CD4-positive, alpha-beta memory T cell (primary cell): ENCODE results near the gene MLKL. TPM values are rescaled to one million over a fixed set of nuclear protein-coding genes. Genes with fewer than 3 reads are reported as not detected.

ENCODE experiments used
- CTCF ChIA-PET: fragments of 350-600 bp; sonication (Branson Sonifier 250); formaldehyde crosslinking; loops from one replicate; lab custom pipeline; 2021; ENCODE audit warnings: inconsistent platforms; ENCODE audit not compliant: partially characterized antibody; lab: Charles Lee
- POLR2A ChIA-PET: fragments of 350-600 bp; sonication (Branson Sonifier 250); formaldehyde crosslinking; loops from one replicate; lab custom pipeline; 2021; ENCODE audit not compliant: partially characterized antibody; lab: Charles Lee
- DNase-seq, 5 donors: peaks; one replicate each; pipeline versions ENCODE4 v3.0.0 to v3.0.0-alpha.2; 2020 to 2022; ENCODE audit warnings: mixed read lengths in 1 of 5
- H3K27ac ChIP-seq: one replicate; pipeline ENCODE4 v1.7.0; 2013; ENCODE audit warnings: low read depth, low read length
- H3K27me3 ChIP-seq: 2 replicates; pipeline ENCODE4 v1.7.0; 2013; ENCODE audit warnings: mild to moderate bottlenecking, low read length, moderate library complexity; ENCODE audit not compliant: insufficient read depth
- H3K36me3 ChIP-seq: 2 replicates; pipeline ENCODE4 v1.7.0; 2013; ENCODE audit warnings: mild to moderate bottlenecking, low read length, moderate library complexity; ENCODE audit not compliant: insufficient read depth
- H3K4me1 ChIP-seq: 2 replicates; pipeline ENCODE4 v1.7.0; 2013; ENCODE audit warnings: mild to moderate bottlenecking, low read length, moderate library complexity; ENCODE audit not compliant: insufficient read depth
- H3K4me3 ChIP-seq, 2 donors: one replicate each; pipeline ENCODE4 v1.7.0; 2013; ENCODE audit warnings: low read length in 2 of 2, mild to moderate bottlenecking in 1 of 2
- H3K9me3 ChIP-seq, 2 donors: one replicate each; pipeline ENCODE4 v1.7.0; 2013; ENCODE audit warnings: low read length in 2 of 2, control low read depth in 1 of 2; ENCODE audit not compliant: control insufficient read depth in 1 of 2
- H3K27ac Mint-ChIP-seq, 7 donors: one replicate each; pipeline ENCODE4 v1.8.0; 2020 to 2021; ENCODE audit warnings: mixed read lengths in 7 of 7, mild to moderate bottlenecking in 6 of 7, inconsistent platforms in 3 of 7, moderate library complexity in 3 of 7
- H3K27me3 Mint-ChIP-seq, 2 donors: one replicate each; pipeline ENCODE4 v1.8.0; 2020 to 2021; ENCODE audit warnings: mixed read lengths in 2 of 2
- H3K36me3 Mint-ChIP-seq, 2 donors: one replicate each; pipeline ENCODE4 v1.8.0; 2020 to 2021; ENCODE audit warnings: mixed read lengths in 2 of 2, inconsistent platforms in 1 of 2, mild to moderate bottlenecking in 1 of 2
- H3K4me1 Mint-ChIP-seq, 4 donors: one replicate each; pipeline ENCODE4 v1.8.0; 2020 to 2021; ENCODE audit warnings: mixed read lengths in 4 of 4, mild to moderate bottlenecking in 1 of 4
- H3K4me3 Mint-ChIP-seq, 8 donors: one replicate each; pipeline ENCODE4 v1.8.0; 2020 to 2021; ENCODE audit warnings: mixed read lengths in 8 of 8, mild to moderate bottlenecking in 7 of 8, moderate library complexity in 6 of 8, inconsistent platforms in 3 of 8
- H3K9me3 Mint-ChIP-seq, 8 donors: one replicate each; pipeline ENCODE4 v1.8.0; 2020 to 2021; ENCODE audit warnings: mixed read lengths in 8 of 8, mild to moderate bottlenecking in 5 of 8, inconsistent platforms in 3 of 8, moderate library complexity in 1 of 8
- intact Hi-C: fragments of 100-400 bp; cut with micrococcal nuclease; formaldehyde crosslinking; loops from one replicate; pipeline ENCODE4 v1.15.1; 2023
- polyA plus RNA-seq, 2 donors: library from polyadenylated mRNA; unstranded; fragments of 300-500 nt; fragmentation: Illumina TruSeq; gene quantifications; one replicate each; pipeline ENCODE4 v1.2.3, GENCODE V29; 2021
- total RNA-seq, 2 experiments: library from RNA; stranded (reverse); gene quantifications; one replicate each; pipeline ENCODE4 v1.2.3, GENCODE V29; 2021

The MLKL gene
- total and polyA plus RNA-seq, 4 experiments from 2014 or later = 12.5 to 40.6 (median 29.2) TPM

DNA sequence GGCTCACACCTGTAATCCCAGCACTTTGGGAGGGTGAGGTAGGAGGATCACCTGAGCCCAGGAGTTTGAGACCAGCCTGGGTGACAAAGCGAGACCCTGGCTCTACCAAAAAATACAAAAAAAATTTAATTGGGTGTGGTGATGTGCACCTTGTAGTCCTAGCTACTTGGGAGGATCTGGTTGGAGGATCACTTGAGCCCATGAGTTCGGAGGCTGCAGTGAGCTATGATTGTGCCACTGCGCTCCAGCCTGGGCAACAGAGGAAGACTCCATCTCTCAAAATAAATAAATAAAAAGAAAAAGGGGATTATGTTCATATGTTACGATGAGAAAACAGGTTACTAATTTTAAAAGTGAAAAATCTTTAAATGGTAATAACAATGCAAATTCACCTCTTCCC lies 996 bp downstream of the MLKL start:
- ChIA-PET CTCF (interaction anchor here (1.7 to 8.2 kb wide), 5 partner anchors 12 to 163 kb away, joined by 4 to 70 read pairs (median 12); partner anchors contain the start of gene RFWD3), POLR2A (interaction anchor here (1.2 to 3.1 kb wide), 8 partner anchors 8 to 950 kb away, joined by 4 to 54 read pairs (median 8); partner anchors contain the start of genes FA2H, GLG1 and RFWD3)
- Histone ChIP-seq H3K4me3 (peak overlapping the region; percentile 42 to 55), H3K4me1 (peaks cover 44% of the 10 kb centered on the region), H3K9me3 (no peaks in the 10 kb centered on the region), H3K27me3 (no peaks in the 10 kb centered on the region), H3K36me3 (peaks cover 5% of the 10 kb centered on the region), H3K27ac (peak overlapping the region; percentile 76)
- Mint-ChIP-seq H3K27me3 (no peaks in the 10 kb centered on the region), H3K27ac (peak overlapping the region; percentile 44 to 93 (median 86)), H3K4me1 (peaks cover 40 to 69% (median 54%) of the 10 kb centered on the region in 4 donors), H3K36me3 (peaks cover 13 to 26% of the 10 kb centered on the region in 2 donors), H3K9me3 (no peaks in the 10 kb centered on the region), H3K4me3 (peak overlapping the region; percentile 87 to 99 (median 98))
- intact Hi-C loops = loop anchor here (5.0 kb wide), 1 partner anchor 288 kb away; the partner anchor contains the start of gene WDR59
- no peak for DNase-seq

DNA sequence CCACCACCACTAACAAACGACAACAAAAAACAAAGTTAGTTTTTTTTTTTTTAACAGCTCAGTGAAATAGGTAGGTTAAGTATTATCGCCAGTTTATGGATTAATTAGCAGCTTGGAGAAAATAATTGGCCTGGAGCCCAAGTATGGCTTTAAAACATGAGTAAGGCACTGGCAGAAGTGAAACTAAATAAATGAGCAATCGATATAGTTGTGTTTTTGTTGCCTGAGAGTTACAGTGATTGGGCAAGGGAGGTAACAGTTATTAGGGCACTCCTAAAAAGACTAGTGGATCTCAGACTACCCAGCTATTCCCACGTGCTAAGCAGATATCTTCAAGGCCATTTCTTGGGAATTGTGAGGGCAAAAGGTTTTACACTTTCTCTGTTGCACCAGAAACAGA lies 2.4 kb downstream of the MLKL start:
- POLR2A ChIA-PET = no interaction called here
- no peaks in the 10 kb centered on the region for H3K27me3 ChIP-seq
- peaks cover 19 to 35% of the 10 kb centered on the region in 2 donors for H3K36me3 Mint-ChIP-seq
- CTCF ChIA-PET = interaction anchor here (0.9 to 8.2 kb wide), 7 partner anchors 10 to 164 kb away, joined by 3 to 70 read pairs (median 5); partner anchors contain the start of gene RFWD3
- peak overlapping the region; percentile 87 to 93 (median 90) for H3K27ac Mint-ChIP-seq
- peaks cover 40 to 76% (median 57%) of the 10 kb centered on the region in 4 donors for H3K4me1 Mint-ChIP-seq
- no peak for DNase-seq
- peak overlapping the region; percentile 82 to 99 (median 96) for H3K4me3 Mint-ChIP-seq
- H3K4me1 ChIP-seq = peaks cover 44% of the 10 kb centered on the region
- no peak overlapping the region for H3K4me3 ChIP-seq
- no peaks in the 10 kb centered on the region for H3K9me3 Mint-ChIP-seq
- peak overlapping the region; percentile 48 for H3K27ac ChIP-seq
- H3K9me3 ChIP-seq = no peaks in the 10 kb centered on the region
- intact Hi-C loops = loop anchor here (5.0 kb wide), 1 partner anchor 289 kb away; the partner anchor contains the start of gene WDR59
- peaks cover 5% of the 10 kb centered on the region for H3K36me3 ChIP-seq
- no peaks in the 10 kb centered on the region for H3K27me3 Mint-ChIP-seq

DNA sequence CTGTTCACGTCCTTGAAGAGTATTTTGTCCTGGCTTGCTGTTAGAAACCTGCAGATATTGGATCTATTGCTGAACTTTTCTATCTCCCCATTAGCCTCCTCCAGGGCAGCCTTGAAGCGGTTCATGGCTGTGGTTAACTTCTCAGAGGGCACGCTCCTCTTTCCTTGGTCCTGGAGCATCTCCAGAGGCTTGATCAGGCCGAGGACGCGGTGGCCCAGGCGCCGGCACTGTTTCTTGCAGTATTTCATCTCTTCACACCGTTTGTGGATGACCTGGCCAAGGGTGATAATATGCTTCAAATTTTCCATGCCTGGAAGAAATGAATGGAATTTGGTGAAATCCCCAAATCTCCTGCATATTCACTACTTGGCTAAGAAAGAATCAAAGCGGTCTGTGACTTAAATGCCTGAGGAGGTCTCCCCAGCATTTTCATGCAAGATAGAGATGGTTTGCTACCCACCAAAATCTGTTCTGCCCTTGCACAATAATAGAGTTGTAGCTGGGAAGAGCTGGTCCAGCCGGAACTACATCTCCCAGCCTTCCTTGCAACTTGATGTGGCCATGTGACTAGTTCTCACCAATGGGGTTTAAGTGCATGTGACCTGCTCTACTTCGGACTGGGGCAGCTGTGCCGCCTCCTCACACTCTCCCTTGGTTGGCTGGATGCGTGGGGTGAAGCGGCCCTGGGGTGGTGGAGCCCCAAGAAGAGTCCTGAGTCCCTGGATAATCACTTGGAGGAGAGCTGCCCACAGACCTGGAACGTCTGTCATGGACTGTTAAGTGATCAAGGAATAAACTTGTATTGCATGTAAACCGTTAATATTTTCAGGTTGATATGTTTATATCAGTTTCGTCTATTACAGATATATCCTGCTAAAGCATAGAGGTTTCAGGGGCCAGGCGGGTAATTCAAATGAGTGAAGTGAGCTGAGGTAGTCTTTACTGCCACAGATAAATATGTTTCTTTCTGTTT lies 4.9 kb downstream of the MLKL start:
- ChIA-PET CTCF (interaction anchor here (0.9 to 8.2 kb wide), 3 partner anchors 16 to 167 kb away, joined by 3 to 70 read pairs (median 5); no protein-coding TSS in a partner anchor), POLR2A (interaction anchor here (2.8 kb wide), 1 partner anchor 29 kb away, joined by 22 read pairs; the partner anchor contains the start of gene RFWD3)
- Mint-ChIP-seq H3K27ac (peak overlapping the region; percentile 53 to 90 (median 84)), H3K9me3 (no peaks in the 10 kb centered on the region), H3K36me3 (peaks cover 39 to 55% of the 10 kb centered on the region in 2 donors), H3K4me3 (peak overlapping the region; percentile 79 to 88 (median 86)), H3K27me3 (no peaks in the 10 kb centered on the region), H3K4me1 (peaks cover 31 to 66% (median 48%) of the 10 kb centered on the region in 4 donors)
- H3K36me3 ChIP-seq = peaks cover 20% of the 10 kb centered on the region
- DNase-seq = peak; percentile 63 to 72 (median 67)
- H3K4me1 ChIP-seq = peaks cover 34% of the 10 kb centered on the region
- peak overlapping the region; percentile 0 for H3K27ac ChIP-seq
- intact Hi-C loops = loop anchor here (5.0 kb wide), 1 partner anchor 292 kb away; the partner anchor contains the start of gene WDR59
- peak overlapping the region; percentile 24 to 46 for H3K4me3 ChIP-seq
- no peaks in the 10 kb centered on the region for H3K9me3 ChIP-seq
- no peaks in the 10 kb centered on the region for H3K27me3 ChIP-seq

DNA sequence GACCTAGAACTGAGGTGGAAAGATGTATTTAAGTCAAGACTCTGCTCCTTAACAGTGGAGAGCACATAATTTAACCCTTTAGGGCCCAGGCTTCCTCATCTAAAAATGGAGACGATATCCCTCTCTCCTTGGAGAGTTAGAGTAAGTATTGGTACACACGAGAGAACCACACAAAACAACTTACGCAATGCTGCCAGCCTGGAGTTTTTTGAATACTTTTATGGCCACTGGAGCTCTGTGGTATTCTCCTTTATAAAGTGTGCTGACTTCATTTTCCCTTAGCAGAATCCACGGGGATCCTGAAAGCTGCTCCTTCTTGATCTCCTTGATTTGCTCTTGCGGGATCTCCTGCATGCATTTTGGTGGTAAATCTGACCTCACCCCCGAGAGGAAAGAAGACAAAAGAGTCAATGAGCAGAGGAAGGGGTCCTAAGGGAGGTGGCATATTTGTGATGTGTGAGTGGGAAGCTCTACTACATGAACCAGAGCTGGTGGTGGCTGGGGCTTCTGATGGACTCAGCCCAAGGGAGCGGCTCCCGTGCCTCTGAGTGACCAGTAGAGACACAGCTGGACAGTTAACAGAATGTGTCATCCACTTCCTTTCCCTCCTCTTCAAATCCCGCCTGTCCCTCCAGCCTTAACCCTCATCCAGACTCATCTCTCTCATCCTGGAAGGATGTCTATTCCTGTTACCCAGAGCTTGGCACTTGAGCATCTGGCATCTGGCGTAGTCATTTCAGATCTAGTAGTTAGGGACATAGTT lies 9.4 kb downstream of the MLKL start:
- intact Hi-C loops = no loop called here
- no peak overlapping the region for H3K4me3 ChIP-seq
- peaks cover 57 to 71% of the 10 kb centered on the region in 2 donors for H3K36me3 Mint-ChIP-seq
- H3K27ac ChIP-seq = no peak overlapping the region
- H3K4me1 ChIP-seq = peaks cover 5% of the 10 kb centered on the region
- peaks cover 9 to 26% (median 22%) of the 10 kb centered on the region in 4 donors for H3K4me1 Mint-ChIP-seq
- no peak overlapping the region for H3K4me3 Mint-ChIP-seq
- no peaks in the 10 kb centered on the region for H3K27me3 Mint-ChIP-seq
- POLR2A ChIA-PET = interaction anchor here (0.5 to 2.2 kb wide), 3 partner anchors 9 to 1323 kb away, joined by 3 to 9 read pairs (median 3); partner anchors contain the start of gene MLKL
- H3K27ac Mint-ChIP-seq = peak overlapping the region in 2 of 7 donors; percentile 1 to 57
- CTCF ChIA-PET = no interaction called here
- H3K36me3 ChIP-seq = peaks cover 32% of the 10 kb centered on the region
- no peaks in the 10 kb centered on the region for H3K27me3 ChIP-seq
- H3K9me3 Mint-ChIP-seq = no peaks in the 10 kb centered on the region
- DNase-seq = no peak
- no peaks in the 10 kb centered on the region for H3K9me3 ChIP-seq

DNA sequence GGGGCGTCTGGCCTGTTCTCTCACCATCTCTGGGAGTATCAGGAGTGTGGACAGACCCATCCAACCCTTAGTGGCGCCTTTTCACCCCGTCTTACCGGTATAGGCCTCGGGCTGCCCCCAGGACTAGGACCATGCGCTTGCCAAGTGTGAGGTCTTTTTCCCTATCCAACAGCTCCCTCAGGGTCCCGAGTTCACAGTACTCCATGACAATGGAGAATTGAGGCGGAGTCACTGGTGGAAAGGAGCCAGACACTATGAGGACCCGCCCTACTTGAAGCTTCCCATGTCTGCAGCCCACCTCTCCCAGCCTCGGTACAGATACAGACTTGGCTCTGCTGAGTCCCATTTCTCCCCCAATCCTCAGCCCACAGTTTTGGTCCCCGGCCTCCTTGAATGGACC lies 18.1 kb downstream of the MLKL start:
- POLR2A ChIA-PET = interaction anchor here (1.1 kb wide), 1 partner anchor 18 kb away, joined by 3 read pairs; the partner anchor contains the start of gene MLKL
- Histone ChIP-seq H3K27me3 (no peaks in the 10 kb centered on the region), H3K9me3 (no peaks in the 10 kb centered on the region), H3K27ac (no peak overlapping the region), H3K4me1 (no peaks in the 10 kb centered on the region), H3K36me3 (peaks cover 33% of the 10 kb centered on the region), H3K4me3 (no peak overlapping the region)
- Mint-ChIP-seq H3K9me3 (no peaks in the 10 kb centered on the region), H3K4me1 (no peaks in the 10 kb centered on the region), H3K27ac (peak overlapping the region in 4 of 7 donors; percentile 23 to 63 (median 43)), H3K27me3 (no peaks in the 10 kb centered on the region), H3K4me3 (no peak overlapping the region), H3K36me3 (peaks cover 33 to 60% of the 10 kb centered on the region in 2 donors)
- no peak for DNase-seq
- CTCF ChIA-PET = no interaction called here
- intact Hi-C loops = no loop called here

DNA sequence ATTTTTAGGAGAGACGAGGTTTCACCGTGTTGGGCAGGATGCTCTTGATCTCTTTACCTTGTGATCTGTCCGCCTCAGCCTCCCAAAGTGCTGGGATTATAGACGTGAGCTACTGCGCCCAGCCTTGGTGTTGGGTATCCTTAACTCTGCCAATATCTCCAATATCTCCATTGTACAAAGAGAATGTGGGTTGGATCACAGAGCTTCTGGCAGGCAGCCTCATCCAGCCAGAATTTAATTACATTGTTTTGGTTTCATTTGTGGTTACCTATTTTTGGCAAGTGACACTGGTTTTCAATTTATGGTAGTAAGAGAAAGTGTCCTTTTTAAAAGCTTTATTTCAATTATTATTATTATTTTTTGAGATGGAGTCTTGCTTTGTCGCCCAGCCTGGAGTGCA lies 20.0 kb downstream of the MLKL start:
- no peaks in the 10 kb centered on the region for H3K27me3 ChIP-seq
- H3K36me3 ChIP-seq = peaks cover 32% of the 10 kb centered on the region
- peaks cover 41 to 67% of the 10 kb centered on the region in 2 donors for H3K36me3 Mint-ChIP-seq
- no peaks in the 10 kb centered on the region for H3K9me3 Mint-ChIP-seq
- ChIA-PET POLR2A (no interaction called here), CTCF (interaction anchor here (1.1 kb wide), 1 partner anchor 13 kb away, joined by 3 read pairs; the partner anchor contains the start of gene RFWD3)
- no peaks in the 10 kb centered on the region for H3K9me3 ChIP-seq
- H3K4me3 ChIP-seq = no peak overlapping the region
- intact Hi-C loops = no loop called here
- H3K4me3 Mint-ChIP-seq = no peak overlapping the region
- no peak overlapping the region for H3K27ac ChIP-seq
- peak overlapping the region in 1 of 7 donors; percentile 42 for H3K27ac Mint-ChIP-seq
- no peaks in the 10 kb centered on the region for H3K4me1 ChIP-seq
- no peak for DNase-seq
- H3K4me1 Mint-ChIP-seq = no peaks in the 10 kb centered on the region
- H3K27me3 Mint-ChIP-seq = no peaks in the 10 kb centered on the region
